ENCODE data around the gene SLC26A1. TPM values are rescaled to one million over a fixed set of nuclear protein-coding genes. Genes with fewer than 3 reads are reported as not detected.

Gene SLC26A1
- total and polyA plus RNA-seq, 2 of the 13 experiments (the other 11 are each of a cell fraction or from before 2014, with no cell fraction given), result 5.4 to 22.9 TPM

- TF ChIP-seq YY1 (IDR thresholded peaks at IDR 0.05; ENCODE audit: insufficient read depth, insufficient replicate concordance, low read depth, low read length) (no peak), SNRNP70 (IDR thresholded peaks at IDR 0.05; ENCODE audit: low read depth, low read length) (no peak), ZNF260 (CRISPR knock-in tag; IDR thresholded peaks at IDR 0.05; ENCODE audit: borderline replicate concordance, low read depth) (no peak), U2AF2 (IDR thresholded peaks at IDR 0.05; ENCODE audit: low read depth, low read length) (no peak), ZNF547 (CRISPR knock-in tag; IDR thresholded peaks at IDR 0.05) (0 out of 2 replicates have a peak, but pooled peaks have one; percentile 24), PCBP1 (IDR thresholded peaks at IDR 0.05; ENCODE audit: borderline replicate concordance, low read depth, low read length) (no peak), MTF1 (CRISPR knock-in tag; IDR thresholded peaks at IDR 0.05) (peak; percentile 85; the same call in 1 of the 2 replicates), AGO1 (IDR thresholded peaks at IDR 0.05; ENCODE audit: low read depth, low read length, poor library complexity, severe bottlenecking) (no peak), ZNF343 (CRISPR knock-in tag; IDR thresholded peaks at IDR 0.05) (no peak), CBX5 (CRISPR knock-in tag; IDR thresholded peaks at IDR 0.05; ENCODE audit: borderline replicate concordance) (no peak), HIC2 (CRISPR knock-in tag; IDR thresholded peaks at IDR 0.05; ENCODE audit: low read depth) (peak; percentile 77; the same call in 1 of the 2 replicates), CREBL2 (CRISPR knock-in tag; IDR thresholded peaks at IDR 0.05; ENCODE audit: borderline replicate concordance) (no peak; the same call in 1 of the 2 replicates), ETV5 (CRISPR knock-in tag; IDR thresholded peaks at IDR 0.05; ENCODE audit: borderline replicate concordance) (0 out of 2 replicates have a peak, but pooled peaks have one; percentile 11), ZNF331 (CRISPR knock-in tag; IDR thresholded peaks at IDR 0.05) (no peak), ZNF879 (CRISPR knock-in tag; IDR thresholded peaks at IDR 0.05) (no peak), DPF2 (CRISPR knock-in tag; IDR thresholded peaks at IDR 0.05; ENCODE audit: borderline replicate concordance, low read depth) (0 out of 2 replicates have a peak, but pooled peaks have one; percentile 12), ZBTB1 (CRISPR knock-in tag; IDR thresholded peaks at IDR 0.05; ENCODE audit: borderline replicate concordance) (no peak), HOXA3 (CRISPR knock-in tag; IDR thresholded peaks at IDR 0.05) (no peak; the same call in 1 of the 2 replicates), ZNF784 (CRISPR knock-in tag; IDR thresholded peaks at IDR 0.05; ENCODE audit: borderline replicate concordance) (0 out of 2 replicates have a peak, but pooled peaks have one; percentile 60), KAT8 (CRISPR knock-in tag; IDR thresholded peaks at IDR 0.05) (0 out of 2 replicates have a peak, but pooled peaks have one; percentile 17), ZNF782 (CRISPR knock-in tag; IDR thresholded peaks at IDR 0.05; ENCODE audit: borderline replicate concordance) (no peak), ZNF550 (CRISPR knock-in tag; IDR thresholded peaks at IDR 0.05; ENCODE audit: borderline replicate concordance) (no peak), GPN1 (CRISPR knock-in tag; IDR thresholded peaks at IDR 0.05; ENCODE audit: borderline replicate concordance) (no peak), CAMTA2 (CRISPR knock-in tag; IDR thresholded peaks at IDR 0.05; ENCODE audit: borderline replicate concordance) (no peak), ZBTB34 (CRISPR knock-in tag; IDR thresholded peaks at IDR 0.05) (peak; percentile 41; the same call in 1 of the 2 replicates)
These were observed 21.3 kb upstream of the SLC26A1 start (continued) for GRCh38 chr4:1014291-1015167.

Measured in HepG2 (cell line).